GM21529 (cell line): ENCODE measurements around the gene GPR32.
"Not testable (repeated sequence)": the region's sequence is repeated elsewhere in the genome, so short reads cannot be mapped to it uniquely, and the experiment has no call there.

Experiments used
- ATAC-seq: cut with Tn5 transposase; IDR thresholded peaks from one replicate; pipeline ENCODE4 v1.9.1; 2021; ENCODE audit not compliant: unreplicated experiment

GPR32 gene, protein sequence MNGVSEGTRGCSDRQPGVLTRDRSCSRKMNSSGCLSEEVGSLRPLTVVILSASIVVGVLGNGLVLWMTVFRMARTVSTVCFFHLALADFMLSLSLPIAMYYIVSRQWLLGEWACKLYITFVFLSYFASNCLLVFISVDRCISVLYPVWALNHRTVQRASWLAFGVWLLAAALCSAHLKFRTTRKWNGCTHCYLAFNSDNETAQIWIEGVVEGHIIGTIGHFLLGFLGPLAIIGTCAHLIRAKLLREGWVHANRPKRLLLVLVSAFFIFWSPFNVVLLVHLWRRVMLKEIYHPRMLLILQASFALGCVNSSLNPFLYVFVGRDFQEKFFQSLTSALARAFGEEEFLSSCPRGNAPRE

DNA sequence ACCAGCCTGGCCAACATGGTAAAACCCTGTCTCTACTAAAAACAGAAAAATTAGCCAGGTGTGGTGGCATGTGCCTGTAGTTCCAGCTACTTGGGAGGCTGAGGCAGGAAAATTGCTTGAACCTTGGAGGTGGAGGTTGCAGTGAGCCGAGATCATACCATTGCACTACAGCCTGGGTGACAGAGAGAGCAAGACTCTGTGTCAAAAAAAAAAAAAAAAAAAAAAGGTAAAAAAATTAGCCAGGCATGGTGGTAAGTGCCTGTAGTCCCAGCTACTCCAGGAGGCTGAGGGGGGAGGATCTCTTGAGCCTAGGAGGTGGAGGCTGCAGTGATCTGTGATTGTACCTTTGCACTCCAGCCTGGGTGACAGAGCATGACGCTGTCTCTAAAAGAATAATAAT, at the start of gene GPR32:
Gene GPR32 (plus strand): TSS at position 301 of the 400 bp plus-strand sequence. CDS start 137 bp downstream, outside the sequence.
- not testable (repeated sequence) for ATAC-seq

DNA sequence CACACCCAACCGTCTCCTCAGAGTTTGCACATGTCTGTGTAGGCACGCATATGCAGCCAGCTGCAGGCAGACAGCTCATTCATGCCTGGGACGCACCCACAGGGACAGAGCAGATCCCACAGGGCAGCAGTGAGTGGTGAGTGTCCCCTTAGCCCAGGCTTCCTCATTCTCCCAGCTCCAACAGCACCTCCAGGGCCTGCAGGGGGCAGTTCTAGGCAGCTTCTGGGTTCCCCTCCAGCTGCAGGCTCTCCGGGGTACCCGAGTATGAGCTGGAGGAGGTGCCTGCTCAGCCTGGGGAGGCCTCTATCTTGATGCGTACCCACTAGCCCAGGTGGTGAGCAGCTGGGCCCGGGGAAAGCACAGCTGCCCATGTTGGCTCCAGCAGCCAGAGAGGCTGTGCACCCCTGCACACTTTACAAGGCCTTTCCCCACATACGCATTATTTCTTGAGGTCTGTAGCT, 49.3 kb upstream of the GPR32 start:
- no peak for ATAC-seq

DNA sequence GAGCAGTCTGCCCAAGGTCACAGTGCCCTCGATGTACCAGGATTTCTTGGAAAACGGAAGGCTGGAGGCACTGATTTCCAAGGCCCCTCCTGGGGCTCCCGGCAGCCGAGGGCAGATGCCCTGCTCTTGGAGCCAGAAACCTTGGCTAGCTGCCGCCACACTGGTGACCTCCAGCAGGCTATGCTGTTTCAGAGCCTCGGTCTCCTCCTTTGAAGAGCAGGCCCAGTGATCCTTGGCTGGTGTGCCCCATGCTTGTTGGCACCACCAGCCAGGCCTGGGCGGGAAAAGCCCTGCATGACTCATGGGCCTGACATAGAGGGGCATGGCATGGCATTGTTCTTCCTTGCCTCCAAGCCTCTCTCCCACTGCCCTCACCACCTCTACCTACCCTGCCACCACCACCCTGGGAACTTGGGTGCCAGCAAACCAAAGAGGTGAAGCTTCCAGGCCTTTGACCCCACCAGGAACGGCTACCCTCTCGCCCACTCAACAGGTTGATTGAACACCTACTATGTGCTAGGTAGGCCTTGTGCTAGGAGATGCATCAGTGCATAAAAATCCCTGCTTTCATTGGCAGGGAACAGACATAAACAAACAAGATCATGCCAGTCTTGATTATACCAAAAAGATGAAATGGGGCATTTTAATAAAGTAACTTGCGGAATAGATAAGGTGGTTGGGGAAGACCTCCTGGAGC, 48.7 kb upstream of the GPR32 start:
- ATAC-seq: no peak

DNA sequence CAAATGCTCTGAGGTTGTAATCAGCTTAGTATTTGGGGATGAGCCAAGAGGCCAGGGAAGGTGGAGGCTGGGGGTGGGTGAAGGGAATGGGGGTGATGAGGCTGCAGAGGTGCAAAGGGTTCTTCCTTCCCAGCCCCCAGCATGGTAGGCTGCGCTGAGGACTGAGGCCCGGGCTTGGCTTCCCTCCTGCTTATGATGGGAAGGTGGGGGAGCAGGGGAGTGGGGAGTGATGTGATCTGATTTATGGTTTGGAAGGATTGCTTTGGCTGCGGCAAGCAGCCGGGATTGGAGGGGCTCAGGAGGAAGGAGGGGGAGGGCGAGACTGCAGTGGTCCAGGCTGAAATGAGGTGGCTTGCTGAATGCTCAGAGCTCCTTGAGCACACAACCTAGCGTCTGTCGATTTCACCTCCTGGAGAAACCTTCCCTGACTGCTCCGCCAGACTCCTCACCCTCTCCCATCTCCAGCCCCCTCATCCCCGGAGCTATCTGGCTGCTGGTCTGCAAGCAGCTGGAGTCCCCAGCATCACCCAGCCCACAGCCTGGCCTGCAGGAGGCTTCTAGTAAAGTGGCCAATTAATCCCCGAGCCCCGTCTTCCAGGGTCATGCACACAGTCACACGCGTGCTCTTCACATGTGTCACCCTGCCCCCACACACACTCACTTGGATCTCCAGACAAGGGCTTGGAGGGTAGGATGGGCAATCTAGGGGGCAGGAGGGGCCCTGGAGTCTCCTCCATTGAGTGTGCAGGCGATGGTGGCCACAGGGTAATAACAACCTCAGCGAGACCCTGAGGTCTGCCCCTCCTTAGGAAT, 47.9 kb upstream of the GPR32 start:
- no peak for ATAC-seq

DNA sequence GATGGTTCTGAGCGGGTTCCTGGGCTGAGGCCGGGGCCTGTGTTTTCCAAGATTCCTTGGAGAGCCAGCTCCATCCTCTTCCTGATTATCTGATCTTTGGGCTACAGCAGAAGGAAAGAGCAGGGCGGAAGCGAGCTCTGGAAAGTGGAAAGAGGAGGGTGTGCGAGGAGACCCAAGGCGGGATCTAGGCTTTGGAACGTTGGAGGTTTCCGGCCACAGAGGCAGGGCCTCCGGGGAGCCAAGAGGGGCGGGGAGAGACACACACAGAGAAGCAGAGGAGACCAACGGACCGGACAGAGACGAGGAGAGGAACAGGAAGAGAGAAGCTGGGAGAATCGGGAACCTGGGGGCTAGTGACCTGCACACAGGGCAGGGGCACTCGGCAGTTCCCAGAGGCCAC, 47.2 kb upstream of the GPR32 start, which contains the start of gene CLEC11A:
Gene CLEC11A (plus strand): TSS at position 296 of the 400 bp plus-strand sequence. CDS start 162 bp downstream, outside the sequence.
- ATAC-seq: no peak

DNA sequence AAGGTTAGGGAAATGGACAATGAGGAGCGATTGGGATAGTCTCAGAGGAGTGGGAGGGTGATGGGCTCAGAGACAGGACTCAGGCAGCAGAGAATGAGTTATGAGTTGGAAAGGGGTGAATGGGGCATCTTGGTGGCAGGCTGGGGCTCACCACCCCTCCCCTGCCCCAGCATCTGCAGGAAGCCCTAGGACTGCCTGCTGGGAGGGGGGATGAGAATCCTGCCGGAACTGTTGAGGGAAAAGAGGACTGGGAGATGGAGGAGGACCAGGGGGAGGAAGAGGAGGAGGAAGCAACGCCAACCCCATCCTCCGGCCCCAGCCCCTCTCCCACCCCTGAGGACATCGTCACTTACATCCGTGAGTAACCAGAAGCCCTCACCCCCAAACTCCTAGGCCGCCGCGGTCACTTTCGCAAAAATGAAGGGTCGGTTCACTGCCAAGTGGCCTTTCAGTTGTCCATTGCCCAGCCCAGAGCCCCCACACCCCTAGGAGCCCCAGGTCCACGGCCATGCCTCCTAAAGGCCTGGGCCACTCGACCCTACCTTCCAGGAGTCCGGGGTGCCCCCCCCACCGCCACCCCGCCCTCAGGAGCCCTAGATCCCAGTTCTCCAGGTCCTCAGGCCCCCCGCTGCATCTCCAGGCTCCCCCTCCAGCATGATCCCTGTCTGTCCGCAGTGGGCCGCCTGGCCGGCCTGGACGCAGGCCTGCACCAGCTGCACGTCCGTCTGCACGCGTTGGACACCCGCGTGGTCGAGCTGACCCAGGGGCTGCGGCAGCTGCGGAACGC, 46.3 kb upstream of the GPR32 start:
- ATAC-seq: no peak

DNA sequence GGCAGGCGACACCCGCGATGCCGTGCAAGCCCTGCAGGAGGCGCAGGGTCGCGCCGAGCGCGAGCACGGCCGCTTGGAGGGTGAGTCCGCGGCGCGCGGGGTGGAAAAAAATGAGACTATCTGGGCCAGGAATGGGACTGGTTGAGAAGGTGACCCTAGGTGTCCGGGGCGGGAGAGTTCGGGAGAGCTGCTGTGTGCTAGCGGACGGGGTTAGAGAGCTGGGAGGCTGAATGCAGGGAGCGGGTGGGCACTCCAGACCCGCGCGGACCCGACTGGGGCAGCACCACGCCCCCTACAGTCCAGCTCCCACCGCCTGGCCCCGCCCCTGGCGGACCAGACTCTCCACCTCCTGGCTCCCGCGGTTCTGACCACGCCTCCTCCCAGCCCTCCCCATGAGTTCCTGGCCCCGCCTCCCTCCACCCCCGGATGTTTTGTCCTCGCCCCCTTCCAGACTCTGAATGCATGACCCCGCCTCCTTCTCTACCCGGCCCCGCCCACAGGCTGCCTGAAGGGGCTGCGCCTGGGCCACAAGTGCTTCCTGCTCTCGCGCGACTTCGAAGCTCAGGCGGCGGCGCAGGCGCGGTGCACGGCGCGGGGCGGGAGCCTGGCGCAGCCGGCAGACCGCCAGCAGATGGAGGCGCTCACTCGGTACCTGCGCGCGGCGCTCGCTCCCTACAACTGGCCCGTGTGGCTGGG, 45.6 kb upstream of the GPR32 start:
- peak; percentile 79 for ATAC-seq

DNA sequence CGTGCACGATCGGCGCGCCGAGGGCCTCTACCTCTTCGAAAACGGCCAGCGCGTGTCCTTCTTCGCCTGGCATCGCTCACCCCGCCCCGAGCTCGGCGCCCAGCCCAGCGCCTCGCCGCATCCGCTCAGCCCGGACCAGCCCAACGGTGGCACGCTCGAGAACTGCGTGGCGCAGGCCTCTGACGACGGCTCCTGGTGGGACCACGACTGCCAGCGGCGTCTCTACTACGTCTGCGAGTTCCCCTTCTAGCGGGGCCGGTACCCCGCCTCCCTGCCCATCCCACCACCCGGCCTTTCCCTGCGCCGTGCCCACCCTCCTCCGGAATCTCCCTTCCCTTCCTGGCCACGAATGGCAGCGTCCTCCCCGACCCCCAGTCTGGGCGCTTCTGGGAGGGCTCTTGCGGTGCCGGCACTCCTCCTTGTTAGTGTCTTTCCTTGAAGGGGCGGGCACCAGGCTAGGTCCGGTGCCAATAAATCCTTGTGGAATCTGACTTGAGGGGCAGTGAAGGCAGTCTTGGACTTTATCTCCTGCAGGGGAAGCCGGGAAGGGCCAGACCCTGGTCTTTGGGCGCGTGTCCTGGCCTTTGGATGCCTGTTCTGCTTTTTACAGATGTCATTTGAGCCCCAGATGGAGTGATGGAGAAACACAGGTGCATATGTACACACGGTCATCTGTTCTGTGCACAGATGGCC, 44.9 kb upstream of the GPR32 start:
- peak; percentile 34 for ATAC-seq

DNA sequence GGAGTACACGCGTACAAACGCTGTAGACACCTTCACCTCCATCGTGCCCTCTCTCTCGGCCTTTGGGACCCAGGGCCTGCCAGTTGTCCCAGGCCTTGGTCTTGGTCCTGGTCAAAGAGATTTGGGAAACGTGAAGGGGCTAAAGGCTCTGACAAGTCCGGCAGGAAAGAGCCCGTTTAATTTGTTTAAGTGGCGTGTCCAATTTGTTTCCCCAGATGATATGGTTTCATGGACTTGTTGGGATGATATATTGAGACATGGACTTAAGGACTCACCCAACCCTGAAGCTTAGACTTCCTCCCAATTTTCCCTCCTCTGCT, 44.4 kb upstream of the GPR32 start:
- no peak for ATAC-seq

DNA sequence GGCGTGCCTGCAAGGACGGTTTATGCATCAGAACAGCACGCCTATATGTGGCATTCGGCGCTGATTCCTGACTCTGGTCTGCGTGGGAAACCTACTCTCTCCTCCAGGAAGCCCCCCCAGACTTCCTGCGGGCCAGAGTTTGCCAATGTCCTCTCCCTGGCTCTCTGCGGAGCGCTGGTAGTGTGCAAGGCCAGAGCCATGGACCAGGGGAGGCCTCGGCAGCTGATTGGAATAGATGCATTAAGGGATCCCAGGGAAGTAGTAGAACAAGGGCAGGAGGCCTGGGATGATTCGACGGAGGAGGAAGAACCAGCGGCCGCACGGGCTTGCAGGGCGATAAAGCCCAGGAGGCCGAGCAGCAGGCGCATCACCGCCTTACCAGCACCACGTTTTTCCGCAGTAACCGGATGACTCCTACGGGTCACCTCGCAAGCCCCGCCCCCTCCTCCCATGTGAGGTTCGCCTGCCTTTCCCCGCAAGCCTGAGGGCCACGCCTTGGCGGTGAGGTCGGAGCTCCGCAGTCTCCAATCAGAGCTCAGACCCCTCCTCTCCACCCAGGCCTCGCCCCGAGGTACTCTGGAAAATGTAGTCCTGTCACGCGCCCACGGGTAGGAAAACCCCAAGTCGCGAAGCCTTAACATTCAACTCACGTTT, 42.1 kb upstream of the GPR32 start:
- no peak for ATAC-seq

DNA sequence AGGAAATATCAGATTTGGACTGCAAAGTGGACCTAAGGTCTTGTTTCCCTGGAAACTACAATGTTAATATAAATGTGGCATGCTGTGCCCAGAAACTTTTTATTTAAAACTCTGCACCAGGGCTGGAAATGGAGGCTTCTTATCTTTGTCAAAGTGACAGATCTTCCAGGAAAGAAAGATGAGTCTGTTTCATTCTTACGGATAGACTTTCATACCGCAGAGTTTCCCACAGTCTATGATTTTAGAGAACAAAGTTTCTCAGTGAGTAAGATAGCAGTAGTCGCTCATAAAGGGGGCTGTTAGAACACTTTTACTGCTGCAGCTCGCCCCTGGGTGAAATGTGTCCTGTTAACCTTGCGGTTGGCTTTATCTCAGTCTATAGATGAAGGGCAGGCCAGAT, 40.4 kb upstream of the GPR32 start:
- ATAC-seq: no peak

DNA sequence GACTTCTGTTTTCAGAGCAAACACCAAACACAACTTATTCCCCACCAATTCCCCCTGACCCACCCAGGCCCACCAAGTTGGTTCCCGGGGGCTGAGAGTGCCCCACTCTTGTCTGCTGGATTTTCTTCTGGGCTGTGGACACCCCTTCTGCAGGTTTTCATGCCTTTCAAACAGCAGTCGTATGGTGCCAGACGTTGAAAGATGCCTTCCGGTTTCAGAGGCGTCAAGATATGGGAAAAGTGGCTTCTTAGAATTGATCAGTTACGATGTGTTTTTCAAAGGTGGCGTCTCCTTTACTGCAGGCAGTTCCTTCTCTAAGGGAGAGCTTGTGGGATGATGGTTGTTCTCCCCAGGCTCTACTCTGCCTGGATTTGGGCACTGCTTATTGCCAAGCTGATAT, 34.4 kb upstream of the GPR32 start:
- ATAC-seq: no peak

DNA sequence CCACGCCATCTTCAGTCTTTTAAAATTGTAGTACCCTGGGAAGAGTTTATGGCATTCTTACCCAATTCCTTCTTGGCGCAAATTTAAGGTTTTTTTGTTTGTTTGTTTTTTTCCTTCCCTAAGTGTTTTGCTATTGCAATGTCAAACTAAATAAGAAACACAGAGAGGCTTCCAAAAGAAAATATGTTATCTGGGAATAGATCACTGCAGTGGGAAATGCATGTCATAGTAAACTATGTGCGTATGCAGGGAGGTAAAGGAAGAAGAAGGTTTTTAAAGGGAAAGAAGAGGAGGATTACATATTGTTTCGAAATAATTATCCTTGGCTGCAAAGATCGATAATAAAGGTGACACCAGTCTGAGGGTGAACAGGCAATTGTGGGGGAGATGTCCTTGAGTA, 33.9 kb upstream of the GPR32 start:
- ATAC-seq: no peak

DNA sequence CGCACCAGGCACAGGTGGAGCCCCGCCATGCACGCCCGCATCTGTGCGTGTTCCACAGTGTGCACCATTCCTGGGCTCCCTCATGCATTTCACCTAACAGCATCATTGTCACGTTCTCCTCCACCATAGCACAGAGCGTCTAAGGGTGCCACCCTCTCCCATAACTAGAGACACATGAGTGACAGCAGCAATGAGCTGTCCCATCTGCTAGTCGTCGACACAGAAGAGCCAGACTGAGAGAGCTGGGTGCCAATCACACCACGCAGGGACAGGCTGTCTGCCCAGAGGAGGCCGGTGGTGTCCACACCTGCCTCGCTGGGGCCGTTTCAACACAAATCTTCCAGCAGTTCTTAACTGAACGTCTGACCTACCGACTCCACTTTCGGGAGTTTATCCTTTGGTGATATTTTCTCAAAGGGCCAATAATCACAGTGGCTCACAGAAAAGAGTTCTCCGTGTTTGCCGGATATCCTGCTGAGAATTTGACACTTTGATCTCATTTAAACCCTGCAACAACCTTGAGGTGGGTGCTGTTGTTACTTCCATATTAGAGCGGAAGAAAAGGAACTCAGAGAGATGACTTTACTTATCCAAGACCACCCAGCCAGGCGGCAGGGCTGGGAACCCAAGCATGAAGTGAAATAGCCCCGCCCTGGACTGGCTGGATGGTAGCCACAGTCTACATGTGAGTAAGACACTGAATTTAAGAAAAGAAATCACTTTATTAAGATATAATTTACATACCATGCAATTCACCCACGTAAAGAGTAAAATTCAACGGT, 30.9 kb upstream of the GPR32 start:
- no peak for ATAC-seq

DNA sequence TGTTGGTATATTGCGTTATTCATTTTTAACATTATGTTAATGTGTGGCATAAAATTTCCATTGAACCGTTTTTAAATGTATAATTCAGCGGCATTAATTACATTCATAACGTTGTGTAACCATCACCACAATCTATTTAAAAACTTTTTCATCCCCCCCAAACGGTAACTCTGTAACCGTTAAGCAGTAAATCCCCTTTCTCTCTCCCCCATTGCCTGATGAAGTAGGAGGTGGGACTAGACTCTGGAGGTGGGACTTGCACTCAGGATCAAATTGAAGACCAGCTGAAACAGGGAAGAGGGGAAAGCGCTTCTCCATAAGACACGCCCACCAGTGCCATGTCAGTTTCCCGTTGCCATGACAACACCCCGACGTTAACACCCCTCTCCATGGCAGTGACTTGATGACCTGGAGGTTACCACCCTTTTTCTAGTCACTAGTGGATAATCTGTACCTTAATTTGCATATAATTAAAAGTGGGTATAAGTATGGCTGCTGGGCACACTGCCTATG, 30.3 kb upstream of the GPR32 start:
- no peak for ATAC-seq

DNA sequence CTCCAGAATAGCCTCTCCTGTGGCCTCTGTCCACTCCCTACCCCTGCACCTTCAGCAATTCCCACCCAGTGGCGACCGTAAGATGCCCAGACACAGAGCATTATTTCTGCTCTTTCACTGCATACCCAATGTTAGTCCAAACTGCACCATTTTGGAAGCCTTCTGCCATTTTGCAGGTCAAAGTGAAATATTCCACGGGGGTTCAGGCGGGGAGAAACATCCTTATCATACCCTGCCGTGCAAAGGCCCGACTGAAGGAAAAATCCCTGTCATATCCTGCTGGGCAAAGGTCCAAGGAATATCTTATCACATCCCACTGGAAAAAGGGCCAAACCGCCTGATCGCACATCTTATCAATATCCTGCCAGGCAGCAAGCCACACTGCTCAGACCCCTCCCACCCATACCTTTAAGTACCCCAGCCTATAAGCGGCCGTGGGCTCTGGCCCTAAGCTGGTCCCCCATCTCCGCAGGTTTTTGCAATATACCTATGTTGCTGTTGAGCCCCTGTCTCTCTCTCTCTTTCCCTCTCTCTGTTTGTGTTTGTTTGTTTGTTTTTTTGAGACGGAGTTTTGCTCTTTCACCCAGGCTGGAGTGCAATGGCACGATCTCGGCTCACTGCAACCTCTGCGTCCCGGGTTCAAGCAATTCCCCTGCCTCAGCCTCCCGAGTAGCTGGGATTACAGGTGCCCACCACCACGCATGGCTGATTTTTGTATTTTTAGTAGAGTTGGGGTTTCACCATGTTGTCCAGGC, 28.9 kb upstream of the GPR32 start:
- no peak for ATAC-seq

DNA sequence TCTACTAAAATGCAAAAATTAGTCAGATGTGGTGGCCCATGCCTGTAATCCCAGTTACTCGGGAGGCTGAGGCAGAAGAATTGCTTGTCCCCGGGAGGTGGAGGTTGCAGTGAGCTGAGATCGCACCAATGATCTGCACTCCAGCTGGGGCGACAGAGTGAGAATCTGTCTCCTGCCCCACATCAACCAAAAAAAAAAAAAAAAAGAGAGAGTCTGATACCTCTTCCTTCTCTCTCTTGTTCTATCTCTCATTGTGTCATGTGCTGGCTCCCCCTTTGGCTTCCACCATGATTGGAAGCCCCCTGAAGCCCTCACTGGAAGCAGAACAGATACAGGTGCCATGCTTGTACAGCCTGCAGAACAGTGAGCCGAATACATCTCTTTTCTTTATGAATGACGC, 26.7 kb upstream of the GPR32 start:
- ATAC-seq: no peak
